ENCODE measurements around the gene AGPAT1.

- TF ChIP-seq GABPA (IDR thresholded peaks at IDR 0.05; ENCODE audit: low read depth) = no peak
- TF ChIP-seq, protein P1, sequence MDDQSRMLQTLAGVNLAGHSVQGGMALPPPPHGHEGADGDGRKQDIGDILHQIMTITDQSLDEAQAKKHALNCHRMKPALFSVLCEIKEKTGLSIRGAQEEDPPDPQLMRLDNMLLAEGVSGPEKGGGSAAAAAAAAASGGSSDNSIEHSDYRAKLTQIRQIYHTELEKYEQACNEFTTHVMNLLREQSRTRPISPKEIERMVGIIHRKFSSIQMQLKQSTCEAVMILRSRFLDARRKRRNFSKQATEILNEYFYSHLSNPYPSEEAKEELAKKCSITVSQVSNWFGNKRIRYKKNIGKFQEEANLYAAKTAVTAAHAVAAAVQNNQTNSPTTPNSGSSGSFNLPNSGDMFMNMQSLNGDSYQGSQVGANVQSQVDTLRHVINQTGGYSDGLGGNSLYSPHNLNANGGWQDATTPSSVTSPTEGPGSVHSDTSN (IDR thresholded peaks at IDR 0.05; ENCODE audit: insufficient replicate concordance, low read depth, low read length) = no peak
- TF ChIP-seq POLR2A (IDR thresholded peaks at IDR 0.05; ENCODE audit: low read depth, low read length) = no peak
- TF ChIP-seq EZH2 (IDR thresholded peaks at IDR 0.05; ENCODE audit: borderline replicate concordance, control insufficient read depth, low read depth, low read length) = no peak
- TF ChIP-seq CTCF (IDR thresholded peaks at IDR 0.05 in 2 of 3, conservative IDR thresholded peaks at IDR 0.05 in 1 of 3; ENCODE audit: control insufficient read depth in 2 of 3, extremely low read depth in 1 of 3, insufficient read depth in 1 of 3, low read depth in 3 of 3, low read length in 3 of 3) = no peak
- TF ChIP-seq POLR2AphosphoS5 (IDR thresholded peaks at IDR 0.05; ENCODE audit: low read length) = no peak
- TF ChIP-seq CBX3 (IDR thresholded peaks at IDR 0.05; ENCODE audit: borderline replicate concordance, low read depth) = no peak
Measured at GRCh38 chr6:32137454-32137853, 38.4 kb downstream of the AGPAT1 start.

Data from GM12878 (cell line).